Medulla oblongata (tissue), 1 donor: ENCODE measurements around the gene KNL1.
"Not testable (repeated sequence)": the region's sequence is repeated elsewhere in the genome, so short reads cannot be mapped to it uniquely, and the experiment has no call there.

Experiments used
- DNase-seq: peaks from one replicate; pipeline ENCODE4 v3.0.0-alpha.2; 2015; ENCODE audit errors: extremely low spot score

The KNL1 gene

DNA sequence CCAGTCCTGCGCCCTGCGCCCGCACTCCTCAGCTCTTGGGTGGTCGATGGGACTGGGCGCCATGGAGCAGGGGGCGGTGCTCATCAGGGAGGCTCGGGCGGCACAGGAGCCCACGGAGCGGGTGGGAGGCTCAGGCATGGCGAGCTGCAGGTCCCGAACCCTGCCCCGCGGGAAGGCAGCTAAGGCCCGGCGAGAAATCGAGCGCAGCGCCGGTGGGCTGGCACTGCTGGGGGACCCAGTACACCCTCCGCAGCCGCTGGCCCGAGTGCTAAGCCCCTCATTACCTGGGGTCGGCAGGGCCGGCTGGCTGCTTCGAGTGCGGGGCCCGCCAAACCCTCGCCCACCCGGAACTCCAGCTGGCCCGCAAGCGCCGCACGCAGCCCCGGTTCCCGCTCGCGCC lies 82.9 kb downstream of the KNL1 start:
- DNase-seq: not testable (repeated sequence)

GRCh38 chr15:40680151-40680550 lies 86.1 kb downstream of the KNL1 start:
- DNase-seq: no peak

DNA sequence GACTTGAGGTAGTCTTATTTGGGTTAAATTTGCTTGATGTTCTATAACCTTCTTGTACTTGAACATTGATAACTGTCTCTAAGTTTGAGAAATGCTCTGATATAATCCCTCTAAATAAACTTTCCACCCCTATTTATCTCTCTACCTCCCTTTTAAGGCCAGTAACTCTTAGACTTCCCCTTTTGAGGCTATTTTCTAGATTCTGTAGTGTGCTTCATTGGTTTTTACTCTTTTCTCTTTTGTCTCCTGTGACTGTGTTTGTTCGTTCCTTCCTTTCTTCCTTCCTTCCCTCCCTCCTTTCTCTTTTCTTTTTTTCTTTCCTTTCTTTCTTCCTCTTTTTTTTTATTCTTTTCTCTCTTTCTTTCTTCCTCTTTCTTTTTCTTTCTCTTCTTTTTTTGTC lies 86.9 kb downstream of the KNL1 start:
- not testable (repeated sequence) for DNase-seq

- DNase-seq: no peak
Observed at GRCh38 chr15:40684381-40684780, 90.3 kb downstream of the KNL1 start.

DNA sequence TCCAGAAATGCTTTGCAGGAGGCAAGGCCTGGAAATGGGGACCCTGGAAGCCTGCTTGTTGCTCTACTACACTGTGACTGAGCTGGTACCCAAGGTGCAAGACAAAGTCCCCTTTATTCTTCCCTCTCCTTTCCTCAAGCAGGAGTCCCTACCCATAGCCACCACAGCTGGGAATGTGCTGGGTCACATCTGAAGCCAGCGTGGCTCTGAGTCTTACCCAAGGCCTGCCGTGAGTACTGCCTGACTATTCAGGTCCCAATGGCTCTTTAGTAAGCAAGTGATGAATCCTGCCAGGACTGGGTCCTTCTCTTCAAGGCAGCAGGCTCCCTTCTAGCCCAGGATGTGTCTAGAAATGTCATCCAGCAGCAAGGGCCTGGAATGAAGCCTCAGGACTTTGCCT lies 91.3 kb downstream of the KNL1 start:
- DNase-seq: no peak

DNA sequence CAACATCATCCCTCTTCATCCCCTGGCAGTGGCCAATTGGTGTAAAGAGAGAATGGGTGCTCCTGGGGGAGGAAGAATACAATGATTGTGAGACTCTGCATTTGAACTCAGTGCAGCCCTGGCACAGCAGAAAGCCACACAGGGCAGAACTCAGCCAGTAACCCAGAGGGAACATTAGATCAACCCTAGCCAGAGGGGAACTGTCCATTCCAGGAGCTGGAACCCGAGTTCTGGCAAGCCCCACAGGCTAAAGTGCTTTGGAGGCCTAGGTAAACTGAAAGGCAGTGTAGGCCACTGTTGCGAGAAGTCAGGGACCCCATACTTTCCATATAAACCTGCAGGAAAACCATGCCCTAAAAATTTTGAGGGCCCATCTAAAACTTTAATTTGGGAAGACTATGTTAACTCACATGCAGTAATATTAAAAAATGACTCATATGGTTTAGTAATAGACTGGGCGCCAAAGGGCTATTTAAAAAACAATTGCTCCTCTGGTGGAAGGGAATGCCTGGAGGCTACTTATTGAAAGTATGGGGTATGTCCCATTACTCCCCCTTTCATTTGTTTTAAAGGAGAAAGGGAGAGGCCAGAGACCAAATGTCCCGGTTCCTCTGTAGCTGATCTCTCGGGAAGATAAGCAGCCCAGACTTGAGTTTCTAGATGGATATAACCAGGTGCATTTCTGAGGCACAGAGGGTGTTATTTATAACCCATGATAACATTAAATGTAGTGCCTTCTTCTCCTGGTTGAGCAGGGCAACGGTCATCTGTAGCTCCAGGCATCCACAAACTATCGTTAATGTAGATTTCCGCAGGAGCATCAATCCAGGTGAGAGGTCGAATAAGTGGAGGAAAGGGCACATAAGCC lies 95.1 kb downstream of the KNL1 start:
- no peak for DNase-seq

GRCh38 chr15:40691737-40692136 lies 97.7 kb downstream of the KNL1 start:
- DNase-seq: no peak

- DNase-seq: no peak
Observed at GRCh38 chr15:40693904-40694687, 100.0 kb downstream of the KNL1 start.

DNA sequence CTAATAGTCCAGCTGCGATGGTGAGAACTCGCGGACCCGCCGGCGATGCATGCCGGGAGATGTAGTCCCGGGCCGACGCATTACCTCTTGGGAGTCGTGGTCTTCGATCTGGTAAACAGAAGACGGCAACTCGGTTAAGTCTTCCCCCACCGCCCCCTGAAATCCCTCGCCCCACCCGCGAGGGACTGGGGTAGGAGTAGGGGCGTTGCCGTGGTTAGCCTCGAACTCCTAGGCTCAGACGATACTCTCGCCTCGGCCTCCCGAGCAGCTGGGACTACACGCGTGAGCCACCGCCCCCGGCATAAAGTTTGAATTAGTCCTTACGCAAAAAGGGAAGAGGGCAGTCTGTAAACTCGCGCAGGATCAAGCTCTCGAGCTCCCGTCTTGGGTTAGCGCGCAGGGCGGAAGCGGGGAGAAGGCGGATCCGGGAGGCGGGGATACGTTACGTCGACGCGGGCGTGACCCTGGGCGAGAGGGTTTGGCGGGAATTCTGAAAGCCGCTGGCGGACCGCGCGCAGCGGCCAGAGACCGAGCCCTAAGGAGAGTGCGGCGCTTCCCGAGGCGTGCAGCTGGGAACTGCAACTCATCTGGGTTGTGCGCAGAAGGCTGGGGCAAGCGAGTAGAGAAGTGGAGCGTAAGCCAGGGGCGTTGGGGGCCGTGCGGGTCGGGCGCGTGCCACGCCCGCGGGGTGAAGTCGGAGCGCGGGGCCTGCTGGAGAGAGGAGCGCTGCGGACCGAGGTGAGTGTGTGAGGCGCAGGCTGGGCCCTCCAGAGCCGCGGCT lies 100.8 kb downstream of the KNL1 start, which contains the start of gene RAD51:
Gene RAD51, plus strand, starts transcription at position 487 of the 781 bp plus-strand sequence. CDS start 3,585 bp downstream, outside the sequence.
- DNase-seq: peak; percentile 94

GRCh38 chr15:40695469-40695890 lies 101.4 kb downstream of the KNL1 start:
- DNase-seq: no peak

- DNase-seq: no peak
Observed at GRCh38 chr15:40696228-40696627, 102.2 kb downstream of the KNL1 start.

DNA sequence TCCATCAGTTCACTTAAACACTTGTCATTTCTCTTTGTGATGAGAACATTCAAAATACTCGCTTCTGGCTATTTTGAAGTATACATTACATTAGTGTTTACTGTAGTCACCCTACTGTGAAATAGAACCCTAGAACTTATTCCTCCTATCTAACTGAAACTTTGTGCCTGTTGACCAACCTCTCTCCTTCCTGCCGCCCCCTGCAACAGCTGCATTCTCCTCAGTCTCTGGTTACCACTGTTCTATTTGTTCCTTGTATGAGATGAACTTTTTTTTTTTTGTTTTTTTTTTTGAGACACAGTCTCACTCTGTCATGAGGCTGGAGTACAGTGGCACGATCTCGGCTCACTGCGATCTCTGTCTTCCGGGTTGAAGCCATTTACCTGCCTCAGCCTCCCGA lies 103.9 kb downstream of the KNL1 start:
- no peak for DNase-seq

DNA sequence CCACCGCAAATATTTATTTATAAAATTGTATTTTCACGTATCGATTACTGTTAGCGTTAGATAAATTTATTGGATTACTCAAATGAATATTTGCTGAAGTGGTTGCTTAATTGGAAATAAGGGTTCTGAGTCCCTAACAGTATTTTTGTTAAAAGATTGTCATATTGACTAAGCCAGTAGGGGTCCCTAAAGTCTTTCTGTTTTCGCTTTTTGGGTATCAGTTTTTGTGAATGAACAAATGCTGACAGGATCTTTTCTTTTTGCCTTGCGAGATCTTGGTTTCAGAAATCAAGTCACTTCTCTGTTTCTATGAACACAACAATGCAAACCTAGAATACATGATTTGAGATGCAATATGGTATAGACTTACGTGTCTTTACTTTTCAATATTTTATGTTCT lies 108.0 kb downstream of the KNL1 start:
- no peak for DNase-seq

DNA sequence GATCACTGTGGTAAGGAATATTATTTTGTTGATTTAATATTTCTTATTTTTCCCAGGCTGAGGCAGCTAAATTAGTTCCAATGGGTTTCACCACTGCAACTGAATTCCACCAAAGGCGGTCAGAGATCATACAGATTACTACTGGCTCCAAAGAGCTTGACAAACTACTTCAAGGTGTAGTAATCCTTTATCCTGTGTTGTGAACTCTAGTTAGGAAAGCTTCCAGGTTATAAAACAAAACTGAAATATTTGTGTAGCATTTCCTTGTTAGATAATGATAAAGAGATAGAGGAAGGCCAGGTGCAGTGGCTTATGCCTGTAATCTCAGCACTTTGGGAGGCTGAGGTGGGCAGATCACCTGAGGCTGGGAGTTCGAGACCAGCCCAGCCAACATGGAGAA lies 112.1 kb downstream of the KNL1 start:
- DNase-seq: no peak
